GM23248 (cell line): ENCODE measurements around the gene AVPR1B.

ENCODE experiments used
- EZH2 ChIP-seq: fragments of 200-600 bp; sonication (generic); IDR thresholded peaks from 2 replicates; pipeline ENCODE4 v1.6.1; 2018; ENCODE audit warnings: antibody characterized with exemption, mild to moderate bottlenecking; ENCODE audit not compliant: insufficient read depth, poor library complexity, severe bottlenecking
- EZH2phosphoT487 ChIP-seq: fragments of 200-600 bp; sonication (generic); IDR thresholded peaks from 2 replicates; pipeline ENCODE4 v1.6.1; 2018; ENCODE audit warnings: antibody characterized with exemption, moderate library complexity, mild to moderate bottlenecking, low read depth; ENCODE audit not compliant: insufficient read depth

DNA sequence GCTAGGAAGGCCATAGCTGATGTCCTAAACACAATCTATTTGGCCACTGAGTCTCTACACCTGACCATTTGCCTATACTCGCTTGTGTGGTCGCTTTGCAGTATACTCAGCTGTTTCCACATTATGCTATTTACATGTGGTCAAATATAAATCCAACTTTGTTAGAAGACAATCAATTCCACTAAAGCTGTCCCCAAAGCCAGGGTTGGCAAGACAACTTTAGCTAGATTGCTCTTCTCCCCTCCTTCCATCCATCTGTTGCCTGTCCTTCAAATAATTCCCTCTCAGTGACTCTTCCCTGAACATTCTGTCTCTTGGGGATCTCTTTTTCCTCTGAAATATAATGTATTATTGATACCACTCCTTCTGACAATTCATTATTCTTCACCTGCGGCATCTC lies 30.1 kb downstream of the AVPR1B start:
- TF ChIP-seq EZH2phosphoT487 (no peak), EZH2 (no peak)
